ENCODE results near the gene MYO16. TPM values are rescaled to one million over a fixed set of nuclear protein-coding genes. Genes with fewer than 3 reads are reported as not detected.

The MYO16 gene
- total RNA-seq, 1 experiment from 2014 or later, result 0.49 TPM

DNA sequence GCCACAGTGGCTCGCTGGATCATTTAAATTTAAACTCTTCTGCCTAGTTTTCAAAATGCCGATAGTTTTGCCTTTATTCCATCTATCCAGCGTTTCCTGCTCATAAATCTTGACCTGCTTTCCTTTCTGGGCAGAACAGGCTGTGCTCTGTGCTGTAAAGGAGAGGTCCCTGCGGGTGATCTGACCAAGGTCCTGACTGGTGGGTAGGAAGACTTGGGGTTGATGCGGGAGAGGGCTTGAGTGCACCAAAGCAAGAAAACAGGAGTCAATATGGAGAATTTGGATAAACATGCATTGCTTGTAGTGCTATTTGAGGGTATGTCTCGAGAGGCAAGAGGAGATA, 533.6 kb downstream of the MYO16 start:
- Histone ChIP-seq H3K4me3 (ENCODE audit: low read depth, low read length, poor library complexity, severe bottlenecking) (no peak overlapping the region), H3K27ac (ENCODE audit: low read depth, low read length, poor library complexity, severe bottlenecking) (no peak overlapping the region), H3K36me3 (ENCODE audit: insufficient read depth, low read length, poor library complexity, severe bottlenecking) (no peaks in the 10 kb centered on the region), H3K9me3 (ENCODE audit: low read depth, low read length, poor library complexity, severe bottlenecking) (no peaks in the 10 kb centered on the region), H3K27me3 (replicated peaks; ENCODE audit: insufficient read depth, low read depth, low read length, poor library complexity) (no peaks in the 10 kb centered on the region), H3K4me1 (ENCODE audit: insufficient read depth, low read length, poor library complexity, severe bottlenecking) (peaks cover 4% of the 10 kb centered on the region)
- intact Hi-C loops (cut with micrococcal nuclease; ENCODE audit: unreplicated experiment), result no loop called here
- no TSS peak for BruUV-seq (replicated peaks)
- TF ChIP-seq, protein P1, sequence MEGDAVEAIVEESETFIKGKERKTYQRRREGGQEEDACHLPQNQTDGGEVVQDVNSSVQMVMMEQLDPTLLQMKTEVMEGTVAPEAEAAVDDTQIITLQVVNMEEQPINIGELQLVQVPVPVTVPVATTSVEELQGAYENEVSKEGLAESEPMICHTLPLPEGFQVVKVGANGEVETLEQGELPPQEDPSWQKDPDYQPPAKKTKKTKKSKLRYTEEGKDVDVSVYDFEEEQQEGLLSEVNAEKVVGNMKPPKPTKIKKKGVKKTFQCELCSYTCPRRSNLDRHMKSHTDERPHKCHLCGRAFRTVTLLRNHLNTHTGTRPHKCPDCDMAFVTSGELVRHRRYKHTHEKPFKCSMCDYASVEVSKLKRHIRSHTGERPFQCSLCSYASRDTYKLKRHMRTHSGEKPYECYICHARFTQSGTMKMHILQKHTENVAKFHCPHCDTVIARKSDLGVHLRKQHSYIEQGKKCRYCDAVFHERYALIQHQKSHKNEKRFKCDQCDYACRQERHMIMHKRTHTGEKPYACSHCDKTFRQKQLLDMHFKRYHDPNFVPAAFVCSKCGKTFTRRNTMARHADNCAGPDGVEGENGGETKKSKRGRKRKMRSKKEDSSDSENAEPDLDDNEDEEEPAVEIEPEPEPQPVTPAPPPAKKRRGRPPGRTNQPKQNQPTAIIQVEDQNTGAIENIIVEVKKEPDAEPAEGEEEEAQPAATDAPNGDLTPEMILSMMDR (conservative IDR thresholded peaks at IDR 0.05; ENCODE audit: low read depth, low read length), result no peak
- no peak for TF ChIP-seq EZH2 (IDR thresholded peaks at IDR 0.05; ENCODE audit: borderline replicate concordance, low read depth, low read length, poor library complexity, severe bottlenecking)
- ChIA-PET CTCF (no interaction called here), POLR2A (ENCODE audit: low non-redundant PET) (interaction anchor here (0.7 kb wide), 1 partner anchor 11 kb away, joined by 3 read pairs; no protein-coding TSS in a partner anchor)
- DNase-seq (ENCODE audit: low spot score), result no peak

- no peaks in the 10 kb centered on the region for H3K36me3 ChIP-seq (ENCODE audit: insufficient read depth, low read length, poor library complexity, severe bottlenecking)
- intact Hi-C loops (cut with micrococcal nuclease; ENCODE audit: unreplicated experiment), result no loop called here
- no peak for TF ChIP-seq EZH2 (IDR thresholded peaks at IDR 0.05; ENCODE audit: borderline replicate concordance, low read depth, low read length, poor library complexity, severe bottlenecking)
- TF ChIP-seq, protein P1 (conservative IDR thresholded peaks at IDR 0.05; ENCODE audit: low read depth, low read length), result no peak
- no TSS peak for BruUV-seq (replicated peaks)
- no peak for DNase-seq (ENCODE audit: low spot score)
- H3K4me3 ChIP-seq (ENCODE audit: low read depth, low read length, poor library complexity, severe bottlenecking), result no peak overlapping the region
- H3K27me3 ChIP-seq (replicated peaks; ENCODE audit: insufficient read depth, low read depth, low read length, poor library complexity), result no peaks in the 10 kb centered on the region
- ChIA-PET POLR2A (ENCODE audit: low non-redundant PET) (no interaction called here), CTCF (no interaction called here)
- peaks cover 10% of the 10 kb centered on the region for H3K4me1 ChIP-seq (ENCODE audit: insufficient read depth, low read length, poor library complexity, severe bottlenecking)
- no peak overlapping the region for H3K27ac ChIP-seq (ENCODE audit: low read depth, low read length, poor library complexity, severe bottlenecking)
- H3K9me3 ChIP-seq (ENCODE audit: low read depth, low read length, poor library complexity, severe bottlenecking), result no peaks in the 10 kb centered on the region
Measured at GRCh38 chr13:109165417-109165904, 536.0 kb downstream of the MYO16 start.

GRCh38 chr13:109166804-109167203, 537.4 kb downstream of the MYO16 start:
- Histone ChIP-seq H3K9me3 (ENCODE audit: low read depth, low read length, poor library complexity, severe bottlenecking) (no peaks in the 10 kb centered on the region), H3K27ac (ENCODE audit: low read depth, low read length, poor library complexity, severe bottlenecking) (no peak overlapping the region), H3K27me3 (replicated peaks; ENCODE audit: insufficient read depth, low read depth, low read length, poor library complexity) (no peaks in the 10 kb centered on the region), H3K36me3 (ENCODE audit: insufficient read depth, low read length, poor library complexity, severe bottlenecking) (no peaks in the 10 kb centered on the region), H3K4me3 (ENCODE audit: low read depth, low read length, poor library complexity, severe bottlenecking) (no peak overlapping the region), H3K4me1 (ENCODE audit: insufficient read depth, low read length, poor library complexity, severe bottlenecking) (peaks cover 6% of the 10 kb centered on the region)
- CTCF ChIA-PET, result no interaction called here
- no TSS peak for BruUV-seq (replicated peaks)
- DNase-seq (ENCODE audit: low spot score), result no peak
- POLR2A ChIA-PET (ENCODE audit: low non-redundant PET), result no interaction called here
- no peak for TF ChIP-seq EZH2 (IDR thresholded peaks at IDR 0.05; ENCODE audit: borderline replicate concordance, low read depth, low read length, poor library complexity, severe bottlenecking)
- TF ChIP-seq, protein P1 (conservative IDR thresholded peaks at IDR 0.05; ENCODE audit: low read depth, low read length), result no peak
- intact Hi-C loops (cut with micrococcal nuclease; ENCODE audit: unreplicated experiment), result no loop called here
